DOHH2 (cell line): ENCODE results near the gene MTHFD2L.

Experiments used
- CTCF ChIP-seq: fragments of 200-600 bp; sonication (generic); IDR thresholded peaks from one replicate; pipeline ENCODE4 v1.5.1; 2014; ENCODE audit warnings: antibody characterized with exemption, mild to moderate bottlenecking, low read depth, low read length; ENCODE audit not compliant: poor library complexity, severe bottlenecking
- EZH2phosphoT487 ChIP-seq: fragments of 200-600 bp; sonication (generic); IDR thresholded peaks from 2 replicates; pipeline ENCODE4 v1.6.1; 2017; ENCODE audit warnings: borderline replicate concordance, mild to moderate bottlenecking, antibody characterized with exemption, low read length, moderate library complexity, mixed read lengths

- TF ChIP-seq CTCF, result no peak
- no peak for TF ChIP-seq EZH2phosphoT487
Measured at GRCh38 chr4:74262522-74262921, 104.6 kb downstream of the MTHFD2L start.
